Activated T-cell treated with anti-CD3 and anti-CD28 coated beads for 1 hour (primary cell): ENCODE data around the gene ARHGAP44.

Experiments
- DNase-seq: peaks from one replicate; pipeline ENCODE4 v3.0.0-alpha.2; 2020; ENCODE audit warnings: low read depth

The ARHGAP44 gene

GRCh38 chr17:12789481-12790248 is at the start of gene ARHGAP44:
TSS of gene ARHGAP44 (plus strand) at chr17:12789498. CDS start at chr17:12789839, 341 bp downstream.
- no peak for DNase-seq

- DNase-seq: no peak
Measured at GRCh38 chr17:12739500-12739899, 49.8 kb upstream of the ARHGAP44 start.

- DNase-seq: no peak
Measured at GRCh38 chr17:12743046-12743445, 46.3 kb upstream of the ARHGAP44 start.

- DNase-seq: no peak
Measured at GRCh38 chr17:12744298-12744697, 45.0 kb upstream of the ARHGAP44 start.

- DNase-seq: no peak
Measured at GRCh38 chr17:12744786-12745185, 44.5 kb upstream of the ARHGAP44 start.

- no peak for DNase-seq
Measured at GRCh38 chr17:12745486-12745885, 43.8 kb upstream of the ARHGAP44 start.

- no peak for DNase-seq
Measured at GRCh38 chr17:12756786-12757185, 32.5 kb upstream of the ARHGAP44 start.

- DNase-seq: no peak
Measured at GRCh38 chr17:12759090-12759489, 30.2 kb upstream of the ARHGAP44 start.

- no peak for DNase-seq
Measured at GRCh38 chr17:12765548-12765947, 23.8 kb upstream of the ARHGAP44 start.

GRCh38 chr17:12768255-12768654 is 21.0 kb upstream of the ARHGAP44 start:
- DNase-seq: no peak

- no peak for DNase-seq
Measured at GRCh38 chr17:12769981-12770380, 19.3 kb upstream of the ARHGAP44 start.

GRCh38 chr17:12773153-12773552 is 16.1 kb upstream of the ARHGAP44 start:
- no peak for DNase-seq

- no peak for DNase-seq
Measured at GRCh38 chr17:12789075-12789480, 220 bp upstream of the ARHGAP44 start.

GRCh38 chr17:12790249-12791106 is 1.2 kb downstream of the ARHGAP44 start:
- no peak for DNase-seq

- DNase-seq: no peak
Measured at GRCh38 chr17:12794919-12795532, 5.7 kb downstream of the ARHGAP44 start.

- DNase-seq: no peak
Measured at GRCh38 chr17:12800855-12801365, 11.6 kb downstream of the ARHGAP44 start.

GRCh38 chr17:12806630-12807029 is 17.3 kb downstream of the ARHGAP44 start:
- DNase-seq: no peak

GRCh38 chr17:12808723-12809122 is 19.4 kb downstream of the ARHGAP44 start:
- DNase-seq: no peak

GRCh38 chr17:12812877-12813276 is 23.6 kb downstream of the ARHGAP44 start:
- no peak for DNase-seq

- DNase-seq: no peak
Measured at GRCh38 chr17:12813664-12814063, 24.4 kb downstream of the ARHGAP44 start.

GRCh38 chr17:12814718-12815117 is 25.4 kb downstream of the ARHGAP44 start:
- no peak for DNase-seq

GRCh38 chr17:12815642-12816141 is 26.4 kb downstream of the ARHGAP44 start:
- DNase-seq: no peak
